HepG2 (cell line): ENCODE results near the gene GNL3. TPM values are rescaled to one million over a fixed set of nuclear protein-coding genes. Genes with fewer than 3 reads are reported as not detected.

Experiments used
- ARNT2 ChIP-seq: sonication (generic); formaldehyde crosslinking; IDR thresholded peaks from 2 replicates; pipeline ENCODE4 v1.8.0; 2022; ENCODE audit warnings: mild to moderate bottlenecking, low read depth, missing genetic modification reagents, moderate library complexity
- FLYWCH1 ChIP-seq: sonication (generic); formaldehyde crosslinking; IDR thresholded peaks from 2 replicates; pipeline ENCODE4 v1.8.1; 2023; ENCODE audit warnings: mild to moderate bottlenecking, missing genetic modification reagents
- GABPB1 ChIP-seq: IDR thresholded peaks from 2 replicates; pipeline ENCODE4 v1.6.1; 2016; ENCODE audit warnings: mild to moderate bottlenecking, missing genetic modification reagents, moderate library complexity, missing compliant biosample characterization
- GTF3A ChIP-seq: sonication (generic); formaldehyde crosslinking; conservative IDR thresholded peaks from 2 replicates; pipeline ENCODE4 v1.4.0; 2020; ENCODE audit warnings: mild to moderate bottlenecking, missing genetic modification reagents
- IKZF1 ChIP-seq: fragments of 450-650 bp; IDR thresholded peaks from 2 replicates; pipeline ENCODE4 v1.7.1; 2016
- KDM6A ChIP-seq: IDR thresholded peaks from 2 replicates; pipeline ENCODE4 v1.6.1; 2016; ENCODE audit warnings: low read depth
- MLX ChIP-seq: IDR thresholded peaks from 2 replicates; pipeline ENCODE4 v1.6.1; 2016
- NFIC ChIP-seq: IDR thresholded peaks from 2 replicates; pipeline ENCODE4 v1.6.1; 2012; ENCODE audit warnings: mild to moderate bottlenecking, low read length, inconsistent platforms
- PHF20 ChIP-seq: sonication (generic); formaldehyde crosslinking; IDR thresholded peaks from 2 replicates; pipeline ENCODE4 v1.5.0; 2020; ENCODE audit warnings: mild to moderate bottlenecking, missing genetic modification reagents
- REPIN1 ChIP-seq: sonication (generic); formaldehyde crosslinking; IDR thresholded peaks from 2 replicates; pipeline ENCODE4 v1.8.0; 2022; ENCODE audit warnings: missing genetic modification reagents, low read depth, mild to moderate bottlenecking, borderline replicate concordance
- RFXANK ChIP-seq: IDR thresholded peaks from 2 replicates; pipeline ENCODE4 v1.6.1; 2016
- SATB2 ChIP-seq: sonication (generic); formaldehyde crosslinking; IDR thresholded peaks from 2 replicates; pipeline ENCODE4 v1.5.0; 2020; ENCODE audit warnings: missing genetic modification reagents
- SIN3A ChIP-seq: IDR thresholded peaks from 2 replicates; pipeline ENCODE4 v1.6.1; 2011; ENCODE audit warnings: low read depth, mild to moderate bottlenecking, control low read depth, low read length, borderline replicate concordance
- SNAPC4 ChIP-seq: sonication (generic); formaldehyde crosslinking; IDR thresholded peaks from 2 replicates; pipeline ENCODE4 v1.4.0; 2020; ENCODE audit warnings: mild to moderate bottlenecking, missing genetic modification reagents
- TBL1XR1 ChIP-seq: fragments of 150-350 bp; IDR thresholded peaks from 2 replicates; pipeline ENCODE4 v1.6.1; 2014; ENCODE audit warnings: borderline replicate concordance, low read length; ENCODE audit not compliant: partially characterized antibody
- ZBTB33 ChIP-seq: sonication (generic); formaldehyde crosslinking; IDR thresholded peaks from 2 replicates; pipeline ENCODE4 v1.4.0; 2020; ENCODE audit warnings: missing genetic modification reagents
- ZFP41 ChIP-seq: sonication (generic); formaldehyde crosslinking; IDR thresholded peaks from 2 replicates; pipeline ENCODE4 v1.4.0; 2020; ENCODE audit warnings: mild to moderate bottlenecking, missing genetic modification reagents, borderline replicate concordance
- ZNF136 ChIP-seq: sonication (generic); formaldehyde crosslinking; IDR thresholded peaks from 2 replicates; pipeline ENCODE4 v1.8.1; 2022; ENCODE audit warnings: low read depth, mild to moderate bottlenecking, moderate library complexity, missing genetic modification reagents
- ZNF292 ChIP-seq: sonication (generic); formaldehyde crosslinking; IDR thresholded peaks from 2 replicates; pipeline ENCODE4 v1.8.1; 2022; ENCODE audit warnings: mild to moderate bottlenecking, low read depth, missing genetic modification reagents, borderline replicate concordance
- ZNF530 ChIP-seq: sonication (generic); formaldehyde crosslinking; IDR thresholded peaks from 2 replicates; pipeline ENCODE4 v1.5.0; 2020; ENCODE audit warnings: low read depth, mild to moderate bottlenecking, missing genetic modification reagents
- ZSCAN21 ChIP-seq: sonication (generic); formaldehyde crosslinking; IDR thresholded peaks from 2 replicates; pipeline ENCODE4 v1.8.0; 2022; ENCODE audit warnings: mild to moderate bottlenecking, missing genetic modification reagents, moderate library complexity, borderline replicate concordance
- polyA plus RNA-seq, 8 experiments: library from polyadenylated mRNA; depleted of rRNA in 3 of 8; stranded (reverse) in 7 of 8; unstranded in 1 of 8; fragments of >200 nt; fragmentation: Illumina TruSeq in 4 of 8; extraction: Trizol in 4 of 8; gene quantifications; 2 replicates each; pipeline versions ENCODE4 v1.2.1 to v1.2.3, GENCODE V29; 2011 to 2016; ENCODE audit warnings: low read depth in 4 of 8, missing spikeins in 1 of 8, mixed read lengths in 1 of 8; ENCODE audit not compliant: insufficient read depth in 1 of 8
- total RNA-seq, 5 experiments: library from RNA; depleted of rRNA; stranded (reverse); fragments of >200 nt; fragmentation: Illumina TruSeq; extraction: Trizol; gene quantifications; 2 replicates each; pipeline ENCODE4 v1.2.3, GENCODE V29; 2016; ENCODE audit warnings: low read depth in 1 of 5
- TF ChIP-seq, protein P1 (sequence below): IDR thresholded peaks from 2 replicates; pipeline ENCODE4 v1.6.1; 2016; ENCODE audit warnings: mild to moderate bottlenecking, missing biosample characterization, missing genetic modification reagents

Gene GNL3
- total and polyA plus RNA-seq, 2 of the 13 experiments (the other 11 are each of a cell fraction or from before 2014, with no cell fraction given) = 129 to 257 TPM

- TF ChIP-seq SNAPC4 (CRISPR knock-in tag) (peak; percentile 73), ARNT2 (CRISPR knock-in tag) (peak; percentile 24; the same call in 1 of the 2 replicates), MLX (peak; percentile 87), KDM6A (peak; percentile 63), NFIC (peak; percentile 74; the same call in 1 of the 2 replicates), ZSCAN21 (peak; percentile 76; the same call in 1 of the 2 replicates), FLYWCH1 (CRISPR knock-in tag) (no peak), TBL1XR1 (no peak), SATB2 (0 out of 2 replicates have a peak, but pooled peaks have one; percentile 30), ZFP41 (no peak), RFXANK (CRISPR knock-in tag) (0 out of 2 replicates have a peak, but pooled peaks have one; percentile 44), ZNF136 (CRISPR knock-in tag) (no peak), GTF3A (CRISPR knock-in tag) (no peak; the same call in 1 of the 2 replicates), GABPB1 (CRISPR knock-in tag) (no peak; the same call in 1 of the 2 replicates), PHF20 (CRISPR knock-in tag) (no peak), ZBTB33 (CRISPR knock-in tag) (no peak), SIN3A (peak; percentile 90), ZNF292 (CRISPR knock-in tag) (no peak), IKZF1 (no peak), ZNF530 (CRISPR knock-in tag) (no peak), REPIN1 (peak; percentile 75; the same call in 1 of the 2 replicates)
- TF ChIP-seq, protein P1, sequence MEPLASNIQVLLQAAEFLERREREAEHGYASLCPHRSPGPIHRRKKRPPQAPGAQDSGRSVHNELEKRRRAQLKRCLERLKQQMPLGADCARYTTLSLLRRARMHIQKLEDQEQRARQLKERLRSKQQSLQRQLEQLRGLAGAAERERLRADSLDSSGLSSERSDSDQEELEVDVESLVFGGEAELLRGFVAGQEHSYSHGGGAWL (CRISPR knock-in tag) = no peak
Measured at GRCh38 chr3:52704611-52705437, 19.0 kb downstream of the GNL3 start (continued).
